Brain microvascular endothelial cell (primary cell): ENCODE results near the gene MC1R.

Experiments
- DNase-seq: peaks from one replicate; pipeline ENCODE4 v3.0.0-alpha.2; 2020
- H3K27ac ChIP-seq: fragments of 250-450 bp; sonication (Bioruptor Pico); 2 replicates; pipeline ENCODE4 v1.5.1; 2020; ENCODE audit warnings: mild to moderate bottlenecking, moderate library complexity
- H3K27me3 ChIP-seq: fragments of 250-450 bp; sonication (Bioruptor Pico); replicated peaks from 2 replicates; pipeline ENCODE4 v1.5.1; 2020; ENCODE audit warnings: mild to moderate bottlenecking
- H3K36me3 ChIP-seq: fragments of 250-450 bp; sonication (Bioruptor Pico); replicated peaks from 2 replicates; pipeline ENCODE4 v1.5.1; 2020; ENCODE audit warnings: mild to moderate bottlenecking
- H3K4me3 ChIP-seq: 2 replicates; pipeline ENCODE4 v1.5.1; 2011; ENCODE audit warnings: low read depth, mild to moderate bottlenecking, control low read depth, low read length, moderate library complexity
- CTCF ChIP-seq: IDR thresholded peaks from 2 replicates; pipeline ENCODE4 v1.5.1; 2011; ENCODE audit warnings: low read depth, mild to moderate bottlenecking, moderate library complexity, low read length, control low read depth, inconsistent platforms; ENCODE audit errors: missing control alignments
- in situ Hi-C: cut with HindIII; loops from 2 replicates; pipeline ENCODE4 v1.10.0; 2017; ENCODE audit warnings: low sequenced_read_pairs, low pct_ligation_motif_present

Gene MC1R

GRCh38 chr16:89915303-89916232 lies 3.1 kb upstream of the MC1R start:
- TF ChIP-seq CTCF, result no peak
- Histone ChIP-seq H3K36me3 (peaks cover 23% of the 10 kb centered on the region), H3K4me3 (no peak overlapping the region), H3K27me3 (no peaks in the 10 kb centered on the region), H3K27ac (no peak overlapping the region)
- no peak for DNase-seq
- in situ Hi-C loops, result no loop called here

GRCh38 chr16:89917773-89918452 lies 749 bp upstream of the MC1R start:
- peak overlapping the region; percentile 49 for H3K4me3 ChIP-seq
- DNase-seq, result peak; percentile 79
- no peak for TF ChIP-seq CTCF
- H3K27me3 ChIP-seq, result no peaks in the 10 kb centered on the region
- in situ Hi-C loops, result no loop called here
- H3K27ac ChIP-seq, result peak overlapping the region; percentile 14
- peaks cover 3% of the 10 kb centered on the region for H3K36me3 ChIP-seq

GRCh38 chr16:89919535-89920406 lies 1.1 kb downstream of the MC1R start:
- no peaks in the 10 kb centered on the region for H3K27me3 ChIP-seq
- TF ChIP-seq CTCF, result no peak
- H3K36me3 ChIP-seq, result no peaks in the 10 kb centered on the region
- no peak for DNase-seq
- in situ Hi-C loops, result no loop called here
- no peak overlapping the region for H3K27ac ChIP-seq
- no peak overlapping the region for H3K4me3 ChIP-seq

- no peak for TF ChIP-seq CTCF
- Histone ChIP-seq H3K36me3 (no peaks in the 10 kb centered on the region), H3K4me3 (no peak overlapping the region), H3K27me3 (no peaks in the 10 kb centered on the region), H3K27ac (peak overlapping the region; percentile 98)
- no peak for DNase-seq
- in situ Hi-C loops, result no loop called here
These were observed 2.1 kb downstream of the MC1R start for GRCh38 chr16:89920723-89921122.

- H3K4me3 ChIP-seq, result peak overlapping the region; percentile 26
- no peaks in the 10 kb centered on the region for H3K27me3 ChIP-seq
- no peak for DNase-seq
- in situ Hi-C loops, result no loop called here
- no peak for TF ChIP-seq CTCF
- peak overlapping the region; percentile 98 for H3K27ac ChIP-seq
- no peaks in the 10 kb centered on the region for H3K36me3 ChIP-seq
These were observed 2.6 kb downstream of the MC1R start for GRCh38 chr16:89921131-89921701.
